Vagina (tissue), 2 donors: ENCODE results near the gene PPP2R2B.

Experiments
- POLR2AphosphoS5 ChIP-seq, 2 donors: sonication (generic); formaldehyde crosslinking; IDR thresholded peaks; one replicate each; pipeline ENCODE4 v1.9.0; 2017; ENCODE audit warnings: antibody characterized with exemption in 2 of 2, mild to moderate bottlenecking in 2 of 2, low read depth in 1 of 2; ENCODE audit not compliant: insufficient read depth in 1 of 2
- TF ChIP-seq, protein P1 (sequence below), 3 experiments: fragments of 450-650 bp in 2 of 3; fragments of 200-600 bp in 1 of 3; sonication (generic) in 1 of 3; IDR thresholded peaks; one replicate each; pipeline ENCODE4 v1.5.1; 2017 to 2019; ENCODE audit warnings: antibody characterized with exemption in 3 of 3, mild to moderate bottlenecking in 2 of 3, moderate library complexity in 2 of 3

DNA sequence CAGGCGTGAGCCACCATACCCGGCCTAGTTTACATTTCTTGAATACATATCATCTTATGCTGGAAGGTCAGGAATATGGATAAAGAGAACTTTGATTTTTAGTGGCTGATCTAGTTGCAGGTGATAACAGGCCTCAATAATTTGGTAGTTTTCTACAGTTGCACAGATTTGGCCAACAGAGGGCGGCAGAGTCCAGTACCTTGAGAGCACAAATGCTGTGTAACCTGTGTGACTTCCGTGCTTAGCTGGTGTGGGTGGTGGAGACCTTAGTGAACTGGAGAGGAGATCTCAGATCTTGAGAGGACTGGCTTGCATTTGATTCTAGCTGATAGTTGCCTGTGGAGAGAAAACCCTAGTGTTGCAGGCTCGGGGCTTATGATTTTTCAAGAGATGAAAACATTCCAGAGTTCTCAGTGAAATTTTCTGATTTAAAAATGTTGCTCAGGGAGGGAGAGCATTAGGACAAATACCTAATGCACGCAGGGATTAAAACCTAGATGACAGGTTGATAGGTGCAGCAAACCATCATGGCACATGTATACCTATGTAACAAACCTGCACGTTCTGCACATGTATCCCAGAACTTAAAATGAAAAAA, 345.2 kb downstream of the PPP2R2B start:
- no peak for TF ChIP-seq POLR2AphosphoS5 (IDR thresholded peaks at IDR 0.05; ENCODE audit: insufficient read depth in 1 of 2, low read depth in 1 of 2)
- TF ChIP-seq, protein P1, sequence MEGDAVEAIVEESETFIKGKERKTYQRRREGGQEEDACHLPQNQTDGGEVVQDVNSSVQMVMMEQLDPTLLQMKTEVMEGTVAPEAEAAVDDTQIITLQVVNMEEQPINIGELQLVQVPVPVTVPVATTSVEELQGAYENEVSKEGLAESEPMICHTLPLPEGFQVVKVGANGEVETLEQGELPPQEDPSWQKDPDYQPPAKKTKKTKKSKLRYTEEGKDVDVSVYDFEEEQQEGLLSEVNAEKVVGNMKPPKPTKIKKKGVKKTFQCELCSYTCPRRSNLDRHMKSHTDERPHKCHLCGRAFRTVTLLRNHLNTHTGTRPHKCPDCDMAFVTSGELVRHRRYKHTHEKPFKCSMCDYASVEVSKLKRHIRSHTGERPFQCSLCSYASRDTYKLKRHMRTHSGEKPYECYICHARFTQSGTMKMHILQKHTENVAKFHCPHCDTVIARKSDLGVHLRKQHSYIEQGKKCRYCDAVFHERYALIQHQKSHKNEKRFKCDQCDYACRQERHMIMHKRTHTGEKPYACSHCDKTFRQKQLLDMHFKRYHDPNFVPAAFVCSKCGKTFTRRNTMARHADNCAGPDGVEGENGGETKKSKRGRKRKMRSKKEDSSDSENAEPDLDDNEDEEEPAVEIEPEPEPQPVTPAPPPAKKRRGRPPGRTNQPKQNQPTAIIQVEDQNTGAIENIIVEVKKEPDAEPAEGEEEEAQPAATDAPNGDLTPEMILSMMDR (IDR thresholded peaks at IDR 0.05): peak; percentile 12 to 57 (median 55)
